GM21381 (cell line): ENCODE results near the gene UBA52.
"Not testable (repeated sequence)": the region's sequence is repeated elsewhere in the genome, so short reads cannot be mapped to it uniquely, and the experiment has no call there.

Experiments used
- ATAC-seq: cut with Tn5 transposase; IDR thresholded peaks from one replicate; pipeline ENCODE4 v1.9.1; 2021; ENCODE audit warnings: mild to moderate bottlenecking, moderate library complexity; ENCODE audit not compliant: unreplicated experiment

The UBA52 gene

GRCh38 chr19:18591735-18592385, 20.2 kb downstream of the UBA52 start:
- ATAC-seq = no peak

- not testable (repeated sequence) for ATAC-seq
Observed at GRCh38 chr19:18592732-18593131, 21.1 kb downstream of the UBA52 start.

- no peak for ATAC-seq
Observed at GRCh38 chr19:18593367-18594095, 21.9 kb downstream of the UBA52 start.

DNA sequence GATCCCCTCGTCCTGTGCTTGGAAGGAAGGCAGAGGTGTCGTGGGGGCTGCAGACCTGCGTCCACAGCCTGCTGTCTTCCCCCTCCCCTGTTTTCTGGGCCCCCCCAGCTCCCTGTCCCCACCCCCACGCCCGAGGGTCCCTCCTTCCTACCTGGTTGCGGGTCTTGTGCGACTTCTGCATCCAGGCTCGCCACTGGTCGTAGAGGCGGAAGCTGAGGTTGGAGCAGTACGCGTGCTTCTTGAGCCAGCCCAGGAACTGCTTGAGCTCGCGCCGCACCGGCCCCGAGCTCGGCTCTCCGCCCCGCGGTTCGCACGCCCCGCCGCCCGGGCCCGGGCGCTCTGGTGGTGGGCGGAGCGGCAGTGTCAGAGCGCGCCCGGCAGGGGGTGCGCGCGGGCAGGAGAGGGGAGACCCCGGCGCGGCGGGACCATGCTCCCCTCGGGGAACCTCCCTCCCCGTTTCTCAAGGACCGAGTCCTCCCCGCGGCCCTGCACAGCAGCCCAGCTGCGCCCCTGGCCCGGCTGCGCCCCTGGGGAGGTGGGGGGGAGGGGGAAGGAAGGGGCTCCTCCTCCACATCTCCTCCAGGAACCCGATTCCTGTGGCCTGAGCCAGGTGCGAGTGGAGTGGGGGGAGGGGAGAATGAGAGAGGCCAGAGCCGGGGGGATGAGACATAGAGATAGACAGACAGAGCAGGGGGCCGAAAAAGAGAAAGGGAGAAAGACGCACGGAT, 22.6 kb downstream of the UBA52 start:
- no peak for ATAC-seq

- ATAC-seq = no peak
Observed at GRCh38 chr19:18594824-18595373, 23.2 kb downstream of the UBA52 start.

DNA sequence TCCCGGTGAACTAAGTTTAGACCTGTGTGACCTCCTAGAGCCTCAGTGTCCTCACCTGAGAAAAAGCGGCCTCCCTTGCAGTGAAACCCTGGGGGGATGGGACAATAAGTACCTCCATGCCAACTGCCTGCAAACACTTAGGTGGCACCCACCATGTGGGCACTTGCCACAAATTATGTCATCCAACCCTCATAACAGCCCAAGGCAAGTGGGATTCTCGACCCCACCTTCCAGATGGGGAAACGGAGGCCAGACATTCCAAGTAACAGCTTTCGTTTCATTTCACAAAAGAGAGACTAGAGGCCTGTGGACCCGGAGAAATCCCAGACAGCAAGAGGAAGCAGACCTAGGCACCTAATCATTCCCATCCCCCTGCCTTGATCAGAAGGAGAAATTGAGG, 23.8 kb downstream of the UBA52 start:
- no peak for ATAC-seq

- ATAC-seq = no peak
Observed at GRCh38 chr19:18596752-18597157, 25.1 kb downstream of the UBA52 start.

- no peak for ATAC-seq
Observed at GRCh38 chr19:18597809-18598660, 26.4 kb downstream of the UBA52 start.

DNA sequence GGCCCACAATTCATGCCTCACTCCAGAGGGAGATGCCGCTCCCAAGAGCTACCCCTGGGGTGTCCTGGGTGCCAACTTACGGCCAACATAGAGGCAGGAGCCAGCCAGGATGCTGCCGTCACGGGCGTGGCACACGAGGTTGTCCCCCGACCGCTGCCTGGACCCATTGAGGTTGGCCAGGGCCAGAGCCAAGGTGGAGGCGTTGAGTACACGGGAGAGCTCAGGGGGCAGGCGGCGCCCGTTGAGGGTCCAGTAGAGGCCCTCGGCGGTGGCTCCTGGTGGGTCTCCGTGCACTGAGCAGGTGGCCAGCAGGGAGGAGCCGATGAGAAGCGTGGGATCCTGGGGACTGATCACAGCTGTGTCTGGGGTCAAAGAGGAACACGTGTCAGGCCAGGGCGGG, 27.8 kb downstream of the UBA52 start:
- ATAC-seq = no peak

GRCh38 chr19:18600692-18601397, 29.2 kb downstream of the UBA52 start:
- ATAC-seq = not testable (repeated sequence)

- no peak for ATAC-seq
Observed at GRCh38 chr19:18601875-18602274, 30.2 kb downstream of the UBA52 start.

DNA sequence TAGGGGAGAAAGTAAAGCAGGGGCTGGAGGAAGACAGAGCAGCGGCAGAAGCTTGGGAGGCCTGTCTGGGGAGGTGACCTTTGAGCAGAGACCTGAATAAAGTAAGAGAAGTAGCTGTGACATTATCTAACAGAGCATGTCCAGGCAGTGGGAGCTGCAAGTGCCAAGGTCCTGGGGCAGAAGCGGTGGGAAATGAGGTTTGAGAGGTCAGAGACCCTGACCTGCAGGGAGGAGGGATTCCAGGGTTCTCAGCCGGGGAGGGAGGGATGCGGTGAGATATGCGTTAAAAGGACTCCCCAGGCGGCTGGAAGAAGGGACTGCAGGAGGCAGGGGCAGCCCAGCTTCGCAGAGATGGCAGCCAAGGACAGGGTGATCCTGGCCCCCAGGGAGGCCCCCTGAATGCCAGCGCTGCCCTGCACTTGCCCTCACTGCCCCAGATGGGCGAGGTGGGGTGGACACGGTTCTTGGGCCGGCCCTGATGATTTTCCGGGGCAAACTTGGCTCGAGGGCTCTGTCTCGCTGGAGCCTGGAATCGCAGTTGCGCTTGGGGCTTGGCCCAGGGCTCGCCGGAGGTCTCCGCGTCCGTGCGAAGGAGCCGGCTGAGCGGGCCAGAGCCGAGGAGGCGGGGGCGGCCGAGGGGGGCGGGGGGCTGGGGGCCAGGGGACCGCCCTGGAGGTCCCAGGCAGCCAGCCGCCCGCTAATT, 31.7 kb downstream of the UBA52 start:
- no peak for ATAC-seq

DNA sequence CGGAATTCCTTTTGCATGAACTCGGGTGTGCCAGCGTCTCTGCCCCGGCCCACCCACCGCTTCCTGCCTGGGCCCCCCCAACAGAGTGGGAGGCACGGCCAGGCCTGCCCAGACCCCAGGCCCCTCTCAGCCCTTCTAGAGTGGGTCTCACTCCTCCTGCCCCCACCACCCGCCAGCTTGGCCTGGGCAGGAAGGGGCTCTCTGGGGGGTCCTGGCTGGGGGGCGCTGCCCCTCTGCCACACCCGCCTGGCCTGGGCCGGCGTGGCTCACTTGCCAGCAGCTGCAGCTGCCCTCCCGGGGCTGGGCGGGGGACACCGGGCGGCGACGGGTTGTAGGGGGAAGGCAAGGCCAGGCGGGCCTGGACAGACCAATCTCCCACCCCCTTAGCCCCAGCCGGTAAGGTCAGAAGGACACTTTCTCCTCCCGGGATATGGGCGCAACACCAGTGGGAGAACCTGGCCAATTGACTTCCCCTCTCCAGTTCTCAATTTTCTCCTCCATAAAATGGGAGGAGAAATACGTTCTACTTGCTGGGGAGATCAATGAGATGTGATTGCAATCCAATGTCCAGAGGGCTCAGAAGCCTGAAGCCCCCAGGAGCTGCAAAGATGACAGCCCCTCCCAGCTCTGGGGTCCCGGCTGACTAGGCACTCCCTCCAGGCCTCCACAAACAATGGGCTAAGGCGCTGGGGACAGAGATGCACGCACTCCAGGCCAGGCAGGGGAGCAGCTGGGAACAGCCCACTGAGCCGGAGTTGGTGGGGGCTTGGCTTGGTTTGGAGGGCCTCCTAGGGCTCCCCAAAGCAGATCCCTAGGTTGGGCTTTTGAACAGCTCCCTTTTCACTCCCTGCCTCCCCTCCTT, 32.5 kb downstream of the UBA52 start:
- no peak for ATAC-seq

GRCh38 chr19:18604820-18605159, 33.1 kb downstream of the UBA52 start:
- no peak for ATAC-seq

GRCh38 chr19:18605196-18605545, 33.5 kb downstream of the UBA52 start:
- no peak for ATAC-seq

- no peak for ATAC-seq
Observed at GRCh38 chr19:18605546-18606280, 34.1 kb downstream of the UBA52 start.

DNA sequence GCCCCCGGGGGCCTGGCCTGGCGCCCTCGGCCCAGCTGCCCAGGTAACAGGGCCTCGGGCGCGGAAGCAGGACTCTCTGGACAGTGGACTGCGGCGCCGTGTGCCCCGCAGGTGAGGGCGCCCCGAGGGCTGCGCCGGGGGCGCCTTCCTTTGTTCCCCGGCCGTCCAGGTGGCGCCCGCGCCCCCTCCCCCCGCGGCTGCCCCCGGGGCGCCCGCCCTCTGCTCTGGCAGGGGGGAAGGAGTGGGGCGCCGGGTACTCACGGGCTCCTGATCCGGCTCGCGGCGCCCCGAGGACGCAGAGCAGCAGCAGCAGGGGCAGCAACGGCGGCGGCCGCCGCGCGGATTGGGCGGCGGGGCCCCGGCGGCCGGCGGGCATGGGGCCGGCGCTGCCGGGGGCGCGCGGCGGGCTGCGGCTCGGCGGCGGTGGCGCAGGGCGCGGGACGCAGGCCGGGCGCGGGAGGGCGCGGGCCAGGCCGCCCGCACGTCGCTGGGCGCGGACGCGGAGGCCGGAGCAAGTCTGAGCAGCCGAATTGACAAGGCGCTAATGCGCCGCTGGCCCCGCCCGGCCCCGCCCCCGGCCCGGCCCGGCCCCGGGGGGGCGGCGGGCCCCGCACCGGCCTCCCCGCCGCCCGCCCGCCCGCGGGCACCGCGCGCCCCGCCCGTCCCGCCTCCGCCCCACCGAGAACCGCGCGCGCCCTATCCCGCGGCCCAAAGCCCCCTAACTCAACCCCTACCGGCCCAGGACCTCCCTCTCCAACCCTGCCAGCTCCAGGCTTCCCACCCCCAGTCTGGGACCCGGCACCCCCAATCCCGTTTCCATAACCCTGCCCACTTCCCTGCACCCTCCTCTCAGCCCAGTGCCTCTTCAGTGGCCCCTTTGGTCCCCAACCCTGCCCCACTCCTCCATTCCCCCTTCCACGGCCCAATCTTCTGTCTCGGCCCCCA, 34.9 kb downstream of the UBA52 start, which contains the start of gene CRLF1:
Gene CRLF1, minus strand, starts transcription at position 519 of the 945 bp plus-strand sequence. Its CDS starts 143 bp downstream, at position 376.
- ATAC-seq = no peak
